Choroid plexus epithelial cell (primary cell): ENCODE measurements around the gene ASAH2.
"Not testable (repeated sequence)": the region's sequence is repeated elsewhere in the genome, so short reads cannot be mapped to it uniquely, and the experiment has no call there.

Experiments
- DNase-seq: peaks from one replicate; pipeline ENCODE4 v3.0.0-alpha.2; 2010; ENCODE audit warnings: low read depth
- H3K4me3 ChIP-seq: 2 replicates; pipeline ENCODE4 v1.5.1; 2011; ENCODE audit warnings: low read depth, mild to moderate bottlenecking, control low read depth, low read length, moderate library complexity
- TF ChIP-seq, protein P1 (sequence below): conservative IDR thresholded peaks from 2 replicates; pipeline ENCODE4 v1.5.1; 2011; ENCODE audit warnings: low read depth, mild to moderate bottlenecking, control low read depth, inconsistent platforms, low read length, moderate library complexity

The ASAH2 gene

DNA sequence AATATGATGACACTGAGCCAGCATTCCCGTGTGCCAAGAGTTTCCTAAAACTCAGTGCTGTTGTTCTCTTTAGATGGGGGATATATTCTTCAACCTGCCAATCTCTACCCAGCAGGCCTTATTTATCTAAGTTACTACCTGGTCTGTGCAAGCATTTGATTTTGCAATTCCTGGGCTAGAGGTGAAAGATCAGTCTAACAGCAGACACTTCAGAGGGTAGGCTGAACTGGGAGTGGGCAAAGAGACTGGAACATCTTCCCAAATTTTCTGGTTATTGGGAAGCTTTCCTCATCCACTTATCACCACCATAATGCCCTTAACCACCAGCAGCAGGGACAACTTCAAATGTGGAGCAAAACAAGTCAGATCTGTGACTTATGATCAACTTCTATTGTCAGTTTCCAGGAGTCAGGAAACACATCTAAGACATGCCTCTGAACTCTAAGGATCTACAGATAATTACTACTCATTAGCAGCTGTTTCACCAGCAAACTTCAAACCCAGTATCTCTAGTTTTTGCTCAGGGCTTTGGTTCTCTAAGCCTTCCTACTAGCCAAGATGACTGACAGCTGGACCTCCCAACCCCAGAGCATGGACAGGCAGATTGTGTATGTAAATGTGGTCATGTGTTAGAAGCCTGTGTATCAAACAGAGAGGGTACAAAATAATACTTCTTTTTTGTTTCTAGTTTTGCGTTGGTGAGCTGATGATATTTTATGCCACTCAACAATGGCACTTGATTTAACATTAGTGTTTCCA lies 1.0 kb downstream of the ASAH2 start:
- DNase-seq = no peak
- TF ChIP-seq, protein P1, sequence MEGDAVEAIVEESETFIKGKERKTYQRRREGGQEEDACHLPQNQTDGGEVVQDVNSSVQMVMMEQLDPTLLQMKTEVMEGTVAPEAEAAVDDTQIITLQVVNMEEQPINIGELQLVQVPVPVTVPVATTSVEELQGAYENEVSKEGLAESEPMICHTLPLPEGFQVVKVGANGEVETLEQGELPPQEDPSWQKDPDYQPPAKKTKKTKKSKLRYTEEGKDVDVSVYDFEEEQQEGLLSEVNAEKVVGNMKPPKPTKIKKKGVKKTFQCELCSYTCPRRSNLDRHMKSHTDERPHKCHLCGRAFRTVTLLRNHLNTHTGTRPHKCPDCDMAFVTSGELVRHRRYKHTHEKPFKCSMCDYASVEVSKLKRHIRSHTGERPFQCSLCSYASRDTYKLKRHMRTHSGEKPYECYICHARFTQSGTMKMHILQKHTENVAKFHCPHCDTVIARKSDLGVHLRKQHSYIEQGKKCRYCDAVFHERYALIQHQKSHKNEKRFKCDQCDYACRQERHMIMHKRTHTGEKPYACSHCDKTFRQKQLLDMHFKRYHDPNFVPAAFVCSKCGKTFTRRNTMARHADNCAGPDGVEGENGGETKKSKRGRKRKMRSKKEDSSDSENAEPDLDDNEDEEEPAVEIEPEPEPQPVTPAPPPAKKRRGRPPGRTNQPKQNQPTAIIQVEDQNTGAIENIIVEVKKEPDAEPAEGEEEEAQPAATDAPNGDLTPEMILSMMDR = no peak
- H3K4me3 ChIP-seq = no peak overlapping the region

DNA sequence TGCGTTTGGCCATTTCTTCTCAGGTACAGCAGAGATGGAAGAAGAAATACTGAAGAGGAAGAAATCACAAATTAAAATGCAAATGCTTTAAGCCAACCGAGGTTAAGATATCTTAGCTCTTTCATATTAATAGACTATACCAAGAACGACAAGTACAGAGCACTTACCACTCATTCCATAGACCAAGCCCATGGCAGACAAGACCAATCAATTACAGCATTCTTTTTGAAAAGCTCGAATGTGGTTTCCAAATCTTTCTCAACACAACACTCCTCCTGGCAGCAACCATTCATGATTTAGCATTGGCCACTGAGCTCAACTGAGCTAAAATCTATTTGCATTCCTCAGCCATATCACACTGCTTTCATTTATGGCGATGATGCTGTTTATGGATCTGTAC lies 2.7 kb downstream of the ASAH2 start:
- DNase-seq = no peak

DNA sequence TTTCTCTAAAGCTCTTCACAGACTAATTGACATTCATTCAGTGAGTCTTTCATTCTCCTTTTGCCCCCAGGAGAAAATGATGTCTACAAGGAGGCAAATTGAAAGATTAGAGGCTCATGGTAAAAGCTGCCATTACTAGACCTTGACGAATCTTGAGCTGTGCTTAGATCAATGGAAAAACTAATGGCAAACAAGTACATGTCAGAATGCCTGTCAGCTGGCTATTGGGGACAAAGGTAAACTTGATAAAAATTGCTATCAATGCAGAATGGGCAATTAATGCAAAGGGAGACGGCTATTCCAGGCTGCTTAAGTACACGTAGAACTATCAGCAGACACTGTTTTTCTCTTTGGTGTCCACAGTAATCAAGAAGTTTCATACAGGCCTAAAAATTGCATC lies 3.3 kb downstream of the ASAH2 start:
- TF ChIP-seq, protein P1 = no peak

More for the DNA sequence above, 2.7 kb downstream of the ASAH2 start:
- TF ChIP-seq, protein P1 = no peak
- no peak overlapping the region for H3K4me3 ChIP-seq

DNA sequence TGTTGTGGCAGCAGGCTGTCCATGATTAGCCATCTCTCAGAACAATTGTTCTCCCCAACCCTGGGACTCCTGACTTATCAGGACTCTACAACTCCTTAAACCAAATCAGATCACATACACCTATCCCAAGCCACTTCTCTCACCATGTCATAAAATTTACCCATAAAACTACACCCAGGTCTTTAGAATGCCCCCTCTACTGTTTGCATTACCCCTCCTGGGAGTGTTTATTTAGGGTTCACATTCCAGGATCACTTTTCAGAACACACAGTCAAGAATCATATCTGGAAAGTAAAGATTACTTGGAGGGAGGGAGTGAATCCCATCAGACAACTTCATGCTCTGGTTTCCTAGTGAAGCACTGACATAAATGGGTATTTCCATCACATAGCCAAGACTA lies 7.1 kb downstream of the ASAH2 start:
- no peak overlapping the region for H3K4me3 ChIP-seq
- DNase-seq = no peak
- TF ChIP-seq, protein P1 = no peak

More for the DNA sequence above, 3.3 kb downstream of the ASAH2 start:
- no peak for DNase-seq
- no peak overlapping the region for H3K4me3 ChIP-seq

DNA sequence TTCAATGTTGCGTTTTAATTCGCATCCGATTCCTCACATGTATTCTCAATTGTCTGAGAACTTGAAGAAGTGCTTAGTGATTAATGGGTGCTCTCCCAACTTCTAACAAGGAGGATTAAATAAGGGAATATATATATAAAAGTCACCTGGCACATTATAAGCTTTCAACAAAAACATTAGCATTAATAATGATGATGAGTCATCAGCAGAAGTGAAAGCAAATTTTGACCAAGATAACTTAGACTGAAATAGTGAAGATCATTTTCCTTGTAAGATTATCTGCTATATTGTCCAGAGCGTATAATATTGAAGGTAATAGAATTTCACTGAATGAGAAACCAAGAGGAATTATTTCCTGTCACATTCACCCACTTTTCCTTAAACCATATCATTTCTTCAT lies 8.5 kb downstream of the ASAH2 start:
- H3K4me3 ChIP-seq = no peak overlapping the region
- TF ChIP-seq, protein P1 = no peak

DNA sequence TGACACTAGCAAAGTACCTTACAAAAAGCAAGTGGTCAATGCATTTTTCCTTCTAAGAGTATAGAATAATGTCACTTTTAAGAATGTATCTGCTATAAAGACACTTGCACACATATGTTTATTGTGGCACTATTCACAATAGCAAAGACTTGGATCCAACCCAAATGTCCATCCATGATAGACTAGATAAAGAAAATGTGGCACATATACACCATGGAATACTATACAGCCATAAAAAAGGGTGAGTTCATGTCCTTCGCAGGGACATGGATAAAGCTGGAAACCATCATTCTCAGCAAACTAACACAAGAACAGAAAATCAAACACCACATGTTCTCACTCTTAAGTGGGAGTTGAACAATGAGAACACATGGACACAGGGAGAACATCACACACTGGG lies 9.8 kb downstream of the ASAH2 start:
- not testable (repeated sequence) for DNase-seq, H3K4me3 ChIP-seq

More for the DNA sequence above, 8.5 kb downstream of the ASAH2 start:
- DNase-seq = no peak

DNA sequence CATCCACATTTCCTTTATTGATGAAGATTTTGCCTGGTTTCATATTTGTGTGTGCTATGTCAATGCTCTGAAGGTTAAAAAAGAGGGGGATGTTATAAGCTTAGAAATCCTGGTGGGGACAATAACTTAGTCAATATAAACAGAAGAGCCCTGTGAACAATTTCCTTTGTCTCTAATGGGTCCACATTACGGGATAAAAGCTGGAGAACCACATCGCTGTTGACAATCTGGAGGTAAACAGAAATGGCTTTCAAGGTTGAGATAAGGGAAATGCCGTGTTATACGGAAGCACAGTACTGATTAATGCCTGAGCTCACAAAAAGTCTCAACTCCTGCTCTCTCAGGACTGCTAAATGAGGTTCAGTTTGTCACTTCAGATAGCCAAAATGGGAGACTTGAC lies 16.8 kb downstream of the ASAH2 start:
- TF ChIP-seq, protein P1 = no peak
- no peak for DNase-seq
- H3K4me3 ChIP-seq = no peak overlapping the region
